Measurements from ENCODE around the gene ABCD1. TPM values are rescaled to one million over a fixed set of nuclear protein-coding genes. Genes with fewer than 3 reads are reported as not detected.
A peak's percentile ranks its signal among the peaks of the same experiment; 100 is the strongest.

Gene ABCD1
- total and polyA plus RNA-seq, 4 donors = 5.7 to 19.7 (median 10.3) TPM

DNA sequence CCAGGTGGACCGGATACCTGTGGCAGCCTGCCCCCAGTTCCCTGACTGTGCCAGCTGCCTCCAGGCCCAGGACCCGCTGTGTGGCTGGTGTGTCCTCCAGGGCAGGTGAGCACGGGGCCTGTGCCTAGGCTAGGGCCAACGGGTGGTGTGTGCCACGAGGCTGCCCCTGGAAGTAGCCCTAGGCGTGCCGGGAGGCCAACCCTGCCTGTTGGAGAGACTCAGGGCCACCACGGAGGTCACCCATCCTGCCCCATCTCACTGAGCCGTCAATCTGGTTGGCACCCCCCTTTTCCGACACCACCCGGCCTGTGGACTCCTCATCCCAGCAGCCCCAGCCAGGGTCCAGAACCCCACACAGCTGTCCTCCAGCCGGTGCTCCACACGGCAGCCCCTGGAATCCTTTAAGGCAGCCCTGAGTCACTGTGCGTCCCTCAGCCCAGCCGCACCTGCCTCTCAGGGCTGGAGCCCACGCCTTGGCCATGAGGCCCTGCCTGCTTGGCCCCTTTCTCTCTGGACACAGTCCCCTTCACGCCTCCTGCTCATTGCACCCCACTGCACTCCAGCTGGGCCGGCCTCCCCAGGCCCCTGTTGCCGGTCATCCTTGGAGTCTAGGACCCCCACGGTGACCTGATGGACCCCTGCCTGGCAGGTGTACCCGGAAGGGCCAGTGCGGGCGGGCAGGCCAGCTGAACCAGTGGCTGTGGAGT, 44.7 kb downstream of the ABCD1 start:
- H3K36me3 ChIP-seq (ENCODE audit: control insufficient read depth in 4 of 4, insufficient read depth in 4 of 4, low read length in 4 of 4) = no peaks in the 10 kb centered on the region
- no peaks in the 10 kb centered on the region for H3K27me3 ChIP-seq (ENCODE audit: control insufficient read depth in 3 of 3, insufficient read depth in 3 of 3, low read length in 2 of 3)
- WGBS, 2 donors = 89 to 95% methylated on average over 15 to 23 of the region's 23 CpGs
- no peak for TF ChIP-seq CTCF (IDR thresholded peaks at IDR 0.05; ENCODE audit: control extremely low read depth, extremely low read depth)
- H3K9ac ChIP-seq (ENCODE audit: insufficient read depth in 1 of 2, low read length in 2 of 2) = no peak overlapping the region
- ATAC-seq (ENCODE audit: insufficient read depth, low FRiP score) (no peak), DNase-seq (peak in 1 of 3 donors; percentile 9)
- H3K9me3 ChIP-seq (ENCODE audit: control insufficient read depth in 4 of 4, insufficient read depth in 3 of 4, low read length in 3 of 4) = peaks cover 0 to 2% (median 0%) of the 10 kb centered on the region in 4 donors
- H3K27ac ChIP-seq (ENCODE audit: low read depth in 1 of 2, low read length in 1 of 2) = no peak overlapping the region
- H3K4me1 ChIP-seq (ENCODE audit: control insufficient read depth in 5 of 5, insufficient read depth in 5 of 5, low read length in 5 of 5) = peaks cover 0 to 16% (median 7%) of the 10 kb centered on the region in 5 donors
- H3K4me3 ChIP-seq = no peak overlapping the region

DNA sequence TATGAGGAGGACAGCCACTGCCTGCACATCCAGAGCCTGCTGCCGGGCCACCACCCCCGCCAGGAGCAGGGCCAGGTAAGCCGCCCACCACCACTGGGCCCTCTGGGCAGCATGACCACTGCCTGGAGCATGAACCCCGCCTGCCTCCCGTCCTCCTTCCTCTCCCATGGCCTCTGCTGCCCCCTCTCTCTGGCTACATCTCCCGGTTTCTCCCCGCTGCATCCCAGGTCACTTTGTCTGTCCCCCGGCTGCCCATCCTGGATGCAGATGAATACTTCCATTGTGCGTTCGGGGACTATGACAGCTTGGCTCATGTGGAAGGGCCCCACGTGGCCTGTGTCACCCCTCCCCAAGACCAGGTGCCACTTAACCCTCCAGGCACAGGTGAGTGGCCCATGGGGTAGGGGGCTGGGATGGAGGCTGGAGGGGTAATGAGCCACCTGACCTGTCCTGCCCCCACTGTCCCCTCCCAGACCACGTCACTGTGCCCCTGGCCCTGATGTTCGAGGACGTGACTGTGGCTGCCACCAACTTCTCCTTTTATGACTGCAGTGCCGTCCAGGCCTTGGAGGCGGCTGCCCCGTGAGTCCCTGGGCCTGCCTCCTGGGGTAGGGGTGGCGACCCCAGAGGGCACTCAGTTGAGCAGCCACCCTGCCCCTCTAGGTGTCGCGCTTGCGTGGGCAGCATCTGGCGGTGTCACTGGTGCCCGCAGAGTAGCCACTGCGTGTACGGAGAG, 45.4 kb downstream of the ABCD1 start:
- H3K27ac ChIP-seq (ENCODE audit: low read depth in 1 of 2, low read length in 1 of 2) = no peak overlapping the region
- no peaks in the 10 kb centered on the region for H3K27me3 ChIP-seq (ENCODE audit: control insufficient read depth in 3 of 3, insufficient read depth in 3 of 3, low read length in 2 of 3)
- DNase-seq (no peak), ATAC-seq (ENCODE audit: insufficient read depth, low FRiP score) (no peak)
- H3K9ac ChIP-seq (ENCODE audit: insufficient read depth in 1 of 2, low read length in 2 of 2) = no peak overlapping the region
- H3K4me3 ChIP-seq = no peak overlapping the region
- TF ChIP-seq CTCF (IDR thresholded peaks at IDR 0.05; ENCODE audit: control extremely low read depth, extremely low read depth) = no peak
- H3K9me3 ChIP-seq (ENCODE audit: control insufficient read depth in 4 of 4, insufficient read depth in 3 of 4, low read length in 3 of 4) = peaks cover 0 to 2% (median 0%) of the 10 kb centered on the region in 4 donors
- WGBS, 2 donors = 85% methylated on average over 20 to 25 of the region's 25 CpGs
- peaks cover 0 to 15% (median 3%) of the 10 kb centered on the region in 5 donors for H3K4me1 ChIP-seq (ENCODE audit: control insufficient read depth in 5 of 5, insufficient read depth in 5 of 5, low read length in 5 of 5)
- no peaks in the 10 kb centered on the region for H3K36me3 ChIP-seq (ENCODE audit: control insufficient read depth in 4 of 4, insufficient read depth in 4 of 4, low read length in 4 of 4)

GRCh38 chrX:153770601-153771414, 46.2 kb downstream of the ABCD1 start:
- no peak overlapping the region for H3K9ac ChIP-seq (ENCODE audit: insufficient read depth in 1 of 2, low read length in 2 of 2)
- no peak for TF ChIP-seq CTCF (IDR thresholded peaks at IDR 0.05; ENCODE audit: control extremely low read depth, extremely low read depth)
- H3K36me3 ChIP-seq (ENCODE audit: control insufficient read depth in 4 of 4, insufficient read depth in 4 of 4, low read length in 4 of 4) = no peaks in the 10 kb centered on the region
- H3K9me3 ChIP-seq (ENCODE audit: control insufficient read depth in 4 of 4, insufficient read depth in 3 of 4, low read length in 3 of 4) = peaks cover 0 to 1% (median 0%) of the 10 kb centered on the region in 4 donors
- DNase-seq (no peak), ATAC-seq (ENCODE audit: insufficient read depth, low FRiP score) (no peak)
- H3K27ac ChIP-seq (ENCODE audit: low read depth in 1 of 2, low read length in 1 of 2) = no peak overlapping the region
- no peak overlapping the region for H3K4me3 ChIP-seq
- 87 to 92% methylated on average over 6 to 18 of the region's 18 CpGs for WGBS, 2 donors
- peaks cover 0 to 7% (median 0%) of the 10 kb centered on the region in 5 donors for H3K4me1 ChIP-seq (ENCODE audit: control insufficient read depth in 5 of 5, insufficient read depth in 5 of 5, low read length in 5 of 5)
- no peaks in the 10 kb centered on the region for H3K27me3 ChIP-seq (ENCODE audit: control insufficient read depth in 3 of 3, insufficient read depth in 3 of 3, low read length in 2 of 3)

Measured in lung (tissue), 12 donors.